GM21576 (cell line): ENCODE measurements around the gene COMMD1.

ENCODE experiments used
- ATAC-seq: cut with Tn5 transposase; IDR thresholded peaks from one replicate; pipeline ENCODE4 v1.9.1; 2021; ENCODE audit warnings: mild to moderate bottlenecking, moderate library complexity; ENCODE audit not compliant: unreplicated experiment

The COMMD1 gene

DNA sequence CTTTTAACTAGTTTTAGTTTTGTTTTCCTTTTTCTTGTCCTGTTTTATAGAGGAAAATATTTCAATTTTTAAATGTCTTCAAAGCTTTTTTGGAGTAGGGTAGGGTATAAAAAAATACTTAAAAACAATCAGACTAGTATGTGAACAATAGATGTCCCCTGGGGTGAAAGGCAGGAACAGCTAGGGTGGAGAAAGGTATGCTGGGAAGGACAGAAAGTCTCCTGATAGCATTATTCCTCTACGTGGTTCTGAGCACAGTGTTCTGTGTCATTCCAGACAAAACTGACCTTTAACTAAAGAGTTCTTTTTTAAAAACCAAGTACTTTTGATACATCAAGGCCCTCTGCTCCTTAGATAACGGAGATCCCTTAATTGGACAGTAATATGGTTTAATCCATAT, 258.4 kb downstream of the COMMD1 start:
- ATAC-seq = no peak

DNA sequence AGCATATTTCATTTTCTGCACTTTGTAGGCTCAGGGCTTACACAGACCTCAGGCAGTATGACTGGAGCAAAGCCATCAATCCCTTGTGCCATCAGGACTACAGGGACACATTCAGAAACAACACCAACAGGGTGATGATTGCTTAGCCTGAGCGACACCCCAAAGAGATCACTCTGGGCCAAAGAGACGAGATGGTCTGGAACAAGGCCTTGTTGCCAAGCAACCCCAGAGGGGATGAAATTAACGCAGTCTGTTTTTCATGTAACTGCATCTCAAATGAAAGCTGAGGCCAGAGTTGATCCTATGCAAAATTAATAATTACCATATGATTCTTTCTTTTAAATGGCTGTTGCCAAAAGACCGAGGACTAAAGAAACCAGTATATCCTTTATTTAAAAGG, 270.3 kb downstream of the COMMD1 start:
- no peak for ATAC-seq

GRCh38 chr2:62176801-62177200, 271.3 kb downstream of the COMMD1 start:
- ATAC-seq = no peak

DNA sequence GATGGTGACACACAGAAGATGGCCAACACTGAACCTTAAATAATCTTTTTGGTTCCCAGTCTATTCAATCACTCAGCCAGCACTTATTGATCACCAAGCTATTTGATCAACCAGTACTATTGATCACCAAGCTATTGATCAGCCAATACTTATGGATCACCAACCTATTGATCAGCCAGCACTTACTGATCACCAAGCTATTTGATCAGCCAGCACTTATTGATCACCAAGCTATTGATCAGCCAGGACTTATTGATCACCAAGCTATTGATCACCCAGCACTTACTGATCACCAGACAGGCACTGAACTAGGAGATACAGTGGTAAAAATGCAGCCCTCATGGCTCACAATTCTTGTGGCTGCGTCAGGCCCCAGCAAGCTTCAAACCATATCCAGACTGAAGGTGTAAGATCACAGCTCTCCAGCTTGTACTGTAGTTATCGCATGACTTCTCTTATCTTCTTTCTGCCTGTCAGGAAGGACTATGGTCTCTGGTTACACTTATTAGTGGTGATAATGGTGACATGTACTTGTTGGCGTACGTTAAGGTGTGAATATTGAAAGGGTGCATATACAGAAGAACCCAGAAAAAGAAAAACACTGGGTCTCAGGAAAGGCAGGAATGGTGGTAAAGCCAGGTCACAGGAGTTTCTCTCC, 272.0 kb downstream of the COMMD1 start:
- no peak for ATAC-seq

GRCh38 chr2:62178741-62179271, 273.3 kb downstream of the COMMD1 start:
- ATAC-seq = no peak

- no peak for ATAC-seq
Observed at GRCh38 chr2:62180975-62181374, 275.5 kb downstream of the COMMD1 start.

- no peak for ATAC-seq
Observed at GRCh38 chr2:62181843-62182242, 276.4 kb downstream of the COMMD1 start.

DNA sequence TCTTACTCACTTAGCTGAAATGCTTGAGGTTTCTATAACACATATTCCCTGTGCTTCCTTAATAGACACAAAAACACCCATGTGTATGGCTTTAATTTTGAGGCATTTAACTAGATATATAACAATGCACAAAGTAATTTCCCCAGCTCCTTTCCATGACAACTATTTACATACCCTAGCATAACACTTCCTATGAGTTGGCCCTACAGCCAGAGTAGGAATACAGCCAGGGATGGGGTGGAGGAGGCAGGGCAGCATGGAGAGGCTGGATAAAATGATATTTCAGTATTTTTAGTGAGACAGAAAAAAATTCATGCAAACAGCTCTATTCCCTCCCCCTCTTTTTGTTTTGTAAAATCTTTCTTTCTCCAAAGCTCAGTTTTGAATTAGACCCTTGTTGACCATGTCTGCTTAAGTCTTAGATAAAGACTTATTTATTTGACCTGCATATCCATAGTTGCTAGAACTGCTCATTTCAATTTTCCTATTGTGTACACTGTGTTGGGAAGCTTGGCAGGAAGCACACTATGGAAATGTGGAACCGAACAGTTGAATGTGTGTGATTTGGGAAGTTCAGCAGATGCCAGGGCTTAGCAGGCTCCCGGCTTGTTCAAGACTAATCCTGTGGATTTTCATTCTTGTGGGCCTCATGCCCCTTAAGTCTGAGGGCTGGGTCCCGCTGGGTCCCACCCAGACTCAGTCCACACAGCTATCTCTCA, 279.2 kb downstream of the COMMD1 start:
- ATAC-seq = no peak
